A549 (cell line): ENCODE measurements around the gene KIFC3. TPM values are rescaled to one million over a fixed set of nuclear protein-coding genes. Genes with fewer than 3 reads are reported as not detected.

Source experiments
- ATAC-seq, 2 experiments: fragments of 200-7000 bp in 1 of 2; fragments of >200 bp in 1 of 2; cut with Nextera tagmentation in 1 of 2; cut with Tn5 transposase in 1 of 2; 3 replicates each; pipeline versions ENCODE4 v1.8.0 to v1.9.1; 2018 to 2020; ENCODE audit warnings: mild to moderate bottlenecking in 1 of 2, moderate library complexity in 1 of 2
- CTCF ChIA-PET: fragments of 300-600 bp; sonication (Branson Sonifier 250); formaldehyde crosslinking; extraction: SDS; loops from one replicate; lab custom pipeline; 2021; ENCODE audit warnings: antibody characterized with exemption, inconsistent platforms; lab: Yijun Ruan, JAX
- POLR2A ChIA-PET: fragments of 350-600 bp; formaldehyde crosslinking; extraction: SDS; loops from one replicate; lab custom pipeline; 2021; ENCODE audit warnings: antibody characterized with exemption, inconsistent platforms; lab: Yijun Ruan, JAX
- DNase-seq, 2 experiments: peaks; one replicate each; pipeline versions ENCODE4 v3.0.0 to v3.0.0-alpha.2; 2011 to 2016; ENCODE audit warnings: low read depth in 1 of 2, low spot score in 1 of 2
- FAIRE-seq: peaks from 2 replicates; lab custom pipeline; 2011; peaks lifted over from hg19 to GRCh38; lab: Jason Lieb, UNC
- H3K27ac ChIP-seq, 2 experiments: fragments of >200 bp; sonication (Bioruptor Twin); formaldehyde crosslinking; 3 replicates each; pipeline ENCODE4 v1.5.1; 2016 to 2017
- H3K4me1 ChIP-seq: fragments of >200 bp; sonication (Bioruptor Twin); formaldehyde crosslinking; 3 replicates; pipeline ENCODE4 v1.6.1; 2016
- H3K4me2 ChIP-seq: fragments of >200 bp; sonication (Bioruptor Twin); formaldehyde crosslinking; 3 replicates; pipeline ENCODE4 v1.6.1; 2016
- H3K4me3 ChIP-seq: fragments of >200 bp; sonication (Bioruptor Twin); formaldehyde crosslinking; 3 replicates; pipeline ENCODE4 v1.5.1; 2016
- H3K9me3 ChIP-seq: fragments of >200 bp; sonication (Bioruptor Twin); formaldehyde crosslinking; 3 replicates; pipeline ENCODE4 v1.6.1; 2016
- BCL3 ChIP-seq: fragments of >200 bp; sonication (Bioruptor Twin); formaldehyde crosslinking; IDR thresholded peaks from 3 replicates; pipeline ENCODE4 v1.6.1; 2016
- BHLHE40 ChIP-seq: IDR thresholded peaks from 2 replicates; pipeline ENCODE4 v1.6.1; 2012; ENCODE audit warnings: low read depth, low read length, inconsistent platforms
- CHD4 ChIP-seq: fragments of 200-600 bp; sonication (generic); IDR thresholded peaks from 2 replicates; pipeline ENCODE4 v1.6.1; 2016; ENCODE audit warnings: antibody characterized with exemption, mild to moderate bottlenecking, borderline replicate concordance
- E2F6 ChIP-seq: IDR thresholded peaks from 2 replicates; pipeline ENCODE4 v1.6.1; 2012; ENCODE audit warnings: low read depth, borderline replicate concordance
- EHMT2 ChIP-seq: fragments of 200-600 bp; sonication (generic); IDR thresholded peaks from 2 replicates; pipeline ENCODE4 v1.6.1; 2016; ENCODE audit warnings: antibody characterized with exemption, low read depth, mild to moderate bottlenecking, moderate library complexity
- EP300 ChIP-seq, 2 experiments: fragments of >200 bp; sonication (Bioruptor Twin); formaldehyde crosslinking; IDR thresholded peaks; 2 replicates in 1 of 2; 3 replicates in 1 of 2; pipeline ENCODE4 v1.6.1; 2016 to 2017
- FOXS1 ChIP-seq: fragments of 250-450 bp; sonication (Bioruptor Pico); IDR thresholded peaks from 2 replicates; pipeline ENCODE4 v1.5.0; 2020; ENCODE audit warnings: mild to moderate bottlenecking, moderate library complexity
- GATA3 ChIP-seq: IDR thresholded peaks from 2 replicates; pipeline ENCODE4 v1.6.1; 2012; ENCODE audit warnings: borderline replicate concordance
- JUN ChIP-seq, 2 experiments: fragments of >200 bp; sonication (Bioruptor Twin); formaldehyde crosslinking; IDR thresholded peaks; 2 replicates in 1 of 2; 3 replicates in 1 of 2; pipeline ENCODE4 v1.6.1; 2016 to 2017
- KDM1A ChIP-seq: fragments of 200-600 bp; sonication (generic); IDR thresholded peaks from 2 replicates; pipeline ENCODE4 v1.6.1; 2016; ENCODE audit warnings: low read depth, mild to moderate bottlenecking
- MAFK ChIP-seq: fragments of 450-650 bp; IDR thresholded peaks from 2 replicates; pipeline ENCODE4 v1.6.1; 2014; ENCODE audit not compliant: partially characterized antibody
- MAZ ChIP-seq: fragments of 150-350 bp; IDR thresholded peaks from 2 replicates; pipeline ENCODE4 v1.6.1; 2014; ENCODE audit warnings: antibody characterized with exemption, low read depth, low read length, borderline replicate concordance
- MYC ChIP-seq: IDR thresholded peaks from 2 replicates; pipeline ENCODE4 v1.6.1; 2012; ENCODE audit warnings: mild to moderate bottlenecking, inconsistent platforms, low read length, improper control_type of control experiment, borderline replicate concordance
- NR3C1 ChIP-seq: fragments of >200 bp; sonication (Bioruptor Twin); formaldehyde crosslinking; IDR thresholded peaks from 3 replicates; pipeline ENCODE4 v1.6.1; 2017
- POLR2A ChIP-seq: IDR thresholded peaks from 2 replicates; pipeline ENCODE4 v1.6.1; 2012; ENCODE audit warnings: mild to moderate bottlenecking, low read length
- POLR2AphosphoS2 ChIP-seq: conservative IDR thresholded peaks from 2 replicates; pipeline ENCODE4 v1.6.1; 2012; ENCODE audit warnings: low read length, improper control_type of control experiment, inconsistent platforms
- RCOR1 ChIP-seq: fragments of 150-350 bp; IDR thresholded peaks from 2 replicates; pipeline ENCODE4 v1.6.1; 2014; ENCODE audit warnings: antibody characterized with exemption, low read length, low read depth
- SREBF2 ChIP-seq: fragments of 450-650 bp; IDR thresholded peaks from 2 replicates; pipeline ENCODE4 v1.6.1; 2014; ENCODE audit warnings: mild to moderate bottlenecking, moderate library complexity
- TP53 ChIP-seq: fragments of 250-450 bp; sonication (Bioruptor Pico); IDR thresholded peaks from 2 replicates; pipeline ENCODE4 v1.5.0; 2021; ENCODE audit warnings: mild to moderate bottlenecking, moderate library complexity
- ZC3H11A ChIP-seq: fragments of 450-650 bp; IDR thresholded peaks from 2 replicates; pipeline ENCODE4 v1.6.1; 2014; ENCODE audit warnings: antibody characterized with exemption, mild to moderate bottlenecking
- WGBS: methylation state at CpG from one replicate; pipeline ENCODE4 v1.1.6; 2017; ENCODE audit errors: missing lambda C conversion rate; 5-methylcytosine and 5-hydroxymethylcytosine counted together
- polyA plus RNA-seq, 4 experiments: library from polyadenylated mRNA; depleted of rRNA in 3 of 4; stranded (reverse); fragments of >200 nt; fragmentation: RNase III in 1 of 4; extraction: RNeasy Plus Mini Kit Qiagen cat#74134 plus additional on column Dnase treatment in 1 of 4; gene quantifications; 2 replicates in 3 of 4; 3 replicates in 1 of 4; pipeline ENCODE4 v1.2.3, GENCODE V29; 2011 to 2017
- TF ChIP-seq, protein P1 (sequence below): fragments of 200-600 bp; sonication (generic); IDR thresholded peaks from 2 replicates; pipeline ENCODE4 v1.6.1; 2016; ENCODE audit warnings: antibody characterized with exemption, mild to moderate bottlenecking, moderate library complexity
- TF ChIP-seq, protein P2 (sequence below): fragments of 450-650 bp; IDR thresholded peaks from 2 replicates; pipeline ENCODE4 v1.6.1; 2014; ENCODE audit warnings: antibody characterized with exemption

The KIFC3 gene
- polyA plus RNA-seq, 2 of the 4 experiments (the other 2 are of a cell fraction), result 128 to 178 TPM

- 95% methylated on average over 7 of the region's 12 CpGs for WGBS
- FAIRE-seq, result no peak
Observed at GRCh38 chr16:57788951-57789350, 13.3 kb downstream of the KIFC3 start.

GRCh38 chr16:57788252-57788841 lies 13.9 kb downstream of the KIFC3 start:
- no peak overlapping the region for H3K4me3 ChIP-seq
- peak overlapping the region in 1 of 2 experiments; percentile 64; a peak in 3 of 6 replicates for H3K27ac ChIP-seq
- peak in 1 of 2 experiments; percentile 6; a peak in 2 of 6 replicates for ATAC-seq
- no peak for DNase-seq
- H3K4me1 ChIP-seq, result peaks cover 65% of the 10 kb centered on the region
- WGBS, result 93% methylated on average over 13 of the region's 17 CpGs
- no peak for FAIRE-seq
- ChIA-PET POLR2A (interaction anchor here (1.2 to 2.1 kb wide), 2 partner anchors 12 to 29 kb away, joined by 3 to 6 read pairs; no protein-coding TSS in a partner anchor), CTCF (interaction anchor here (1.1 to 3.2 kb wide), 6 partner anchors 9 to 197 kb away, joined by 3 to 12 read pairs (median 4); no protein-coding TSS in a partner anchor)
- H3K4me2 ChIP-seq, result no peak overlapping the region
- 0 out of 5 replicates have a peak, but pooled peaks of 1 of the 2 experiments have one; percentile 11 for TF ChIP-seq JUN (IDR thresholded peaks at IDR 0.05)
- no peak for TF ChIP-seq TP53 (CRISPR knock-in tag)
- TF ChIP-seq POLR2A, result no peak
- TF ChIP-seq SREBF2, result no peak
- no peaks in the 10 kb centered on the region for H3K9me3 ChIP-seq

More at GRCh38 chr16:57788951-57789350, 13.3 kb downstream of the KIFC3 start:
- DNase-seq (no peak), ATAC-seq (no peak)
- no peak overlapping the region for H3K4me2 ChIP-seq
- H3K27ac ChIP-seq, result peak overlapping the region in 1 of 2 experiments; percentile 64; a peak in 3 of 6 replicates
- TF ChIP-seq ZC3H11A (no peak), RCOR1 (no peak), MAFK (no peak), MYC (no peak), EP300 (IDR thresholded peaks at IDR 0.05) (no peak), MAZ (no peak), POLR2AphosphoS2 (no peak), E2F6 (no peak), BCL3 (no peak), FOXS1 (no peak), BHLHE40 (no peak), KDM1A (no peak), EHMT2 (no peak), NR3C1 (no peak), GATA3 (no peak), CHD4 (no peak)
- TF ChIP-seq, protein P1, sequence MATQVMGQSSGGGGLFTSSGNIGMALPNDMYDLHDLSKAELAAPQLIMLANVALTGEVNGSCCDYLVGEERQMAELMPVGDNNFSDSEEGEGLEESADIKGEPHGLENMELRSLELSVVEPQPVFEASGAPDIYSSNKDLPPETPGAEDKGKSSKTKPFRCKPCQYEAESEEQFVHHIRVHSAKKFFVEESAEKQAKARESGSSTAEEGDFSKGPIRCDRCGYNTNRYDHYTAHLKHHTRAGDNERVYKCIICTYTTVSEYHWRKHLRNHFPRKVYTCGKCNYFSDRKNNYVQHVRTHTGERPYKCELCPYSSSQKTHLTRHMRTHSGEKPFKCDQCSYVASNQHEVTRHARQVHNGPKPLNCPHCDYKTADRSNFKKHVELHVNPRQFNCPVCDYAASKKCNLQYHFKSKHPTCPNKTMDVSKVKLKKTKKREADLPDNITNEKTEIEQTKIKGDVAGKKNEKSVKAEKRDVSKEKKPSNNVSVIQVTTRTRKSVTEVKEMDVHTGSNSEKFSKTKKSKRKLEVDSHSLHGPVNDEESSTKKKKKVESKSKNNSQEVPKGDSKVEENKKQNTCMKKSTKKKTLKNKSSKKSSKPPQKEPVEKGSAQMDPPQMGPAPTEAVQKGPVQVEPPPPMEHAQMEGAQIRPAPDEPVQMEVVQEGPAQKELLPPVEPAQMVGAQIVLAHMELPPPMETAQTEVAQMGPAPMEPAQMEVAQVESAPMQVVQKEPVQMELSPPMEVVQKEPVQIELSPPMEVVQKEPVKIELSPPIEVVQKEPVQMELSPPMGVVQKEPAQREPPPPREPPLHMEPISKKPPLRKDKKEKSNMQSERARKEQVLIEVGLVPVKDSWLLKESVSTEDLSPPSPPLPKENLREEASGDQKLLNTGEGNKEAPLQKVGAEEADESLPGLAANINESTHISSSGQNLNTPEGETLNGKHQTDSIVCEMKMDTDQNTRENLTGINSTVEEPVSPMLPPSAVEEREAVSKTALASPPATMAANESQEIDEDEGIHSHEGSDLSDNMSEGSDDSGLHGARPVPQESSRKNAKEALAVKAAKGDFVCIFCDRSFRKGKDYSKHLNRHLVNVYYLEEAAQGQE, result no peak
- TF ChIP-seq, protein P2, sequence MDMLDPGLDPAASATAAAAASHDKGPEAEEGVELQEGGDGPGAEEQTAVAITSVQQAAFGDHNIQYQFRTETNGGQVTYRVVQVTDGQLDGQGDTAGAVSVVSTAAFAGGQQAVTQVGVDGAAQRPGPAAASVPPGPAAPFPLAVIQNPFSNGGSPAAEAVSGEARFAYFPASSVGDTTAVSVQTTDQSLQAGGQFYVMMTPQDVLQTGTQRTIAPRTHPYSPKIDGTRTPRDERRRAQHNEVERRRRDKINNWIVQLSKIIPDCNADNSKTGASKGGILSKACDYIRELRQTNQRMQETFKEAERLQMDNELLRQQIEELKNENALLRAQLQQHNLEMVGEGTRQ, result no peak
- CTCF ChIA-PET, result interaction anchor here (1.5 to 3.2 kb wide), 4 partner anchors 12 to 75 kb away, joined by 3 to 12 read pairs (median 6); no protein-coding TSS in a partner anchor
- H3K9me3 ChIP-seq, result no peaks in the 10 kb centered on the region
- POLR2A ChIA-PET, result interaction anchor here (2.1 kb wide), 1 partner anchor 12 kb away, joined by 6 read pairs; no protein-coding TSS in a partner anchor
- H3K4me3 ChIP-seq, result no peak overlapping the region
- peaks cover 59% of the 10 kb centered on the region for H3K4me1 ChIP-seq
